HG03159 (cell line): ENCODE data around the gene STAC.

Experiments
- ATAC-seq: cut with Tn5 transposase; IDR thresholded peaks from one replicate; pipeline ENCODE4 v1.9.1; 2021; ENCODE audit warnings: mild to moderate bottlenecking, moderate library complexity; ENCODE audit not compliant: unreplicated experiment

STAC gene, protein sequence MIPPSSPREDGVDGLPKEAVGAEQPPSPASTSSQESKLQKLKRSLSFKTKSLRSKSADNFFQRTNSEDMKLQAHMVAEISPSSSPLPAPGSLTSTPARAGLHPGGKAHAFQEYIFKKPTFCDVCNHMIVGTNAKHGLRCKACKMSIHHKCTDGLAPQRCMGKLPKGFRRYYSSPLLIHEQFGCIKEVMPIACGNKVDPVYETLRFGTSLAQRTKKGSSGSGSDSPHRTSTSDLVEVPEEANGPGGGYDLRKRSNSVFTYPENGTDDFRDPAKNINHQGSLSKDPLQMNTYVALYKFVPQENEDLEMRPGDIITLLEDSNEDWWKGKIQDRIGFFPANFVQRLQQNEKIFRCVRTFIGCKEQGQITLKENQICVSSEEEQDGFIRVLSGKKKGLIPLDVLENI

DNA sequence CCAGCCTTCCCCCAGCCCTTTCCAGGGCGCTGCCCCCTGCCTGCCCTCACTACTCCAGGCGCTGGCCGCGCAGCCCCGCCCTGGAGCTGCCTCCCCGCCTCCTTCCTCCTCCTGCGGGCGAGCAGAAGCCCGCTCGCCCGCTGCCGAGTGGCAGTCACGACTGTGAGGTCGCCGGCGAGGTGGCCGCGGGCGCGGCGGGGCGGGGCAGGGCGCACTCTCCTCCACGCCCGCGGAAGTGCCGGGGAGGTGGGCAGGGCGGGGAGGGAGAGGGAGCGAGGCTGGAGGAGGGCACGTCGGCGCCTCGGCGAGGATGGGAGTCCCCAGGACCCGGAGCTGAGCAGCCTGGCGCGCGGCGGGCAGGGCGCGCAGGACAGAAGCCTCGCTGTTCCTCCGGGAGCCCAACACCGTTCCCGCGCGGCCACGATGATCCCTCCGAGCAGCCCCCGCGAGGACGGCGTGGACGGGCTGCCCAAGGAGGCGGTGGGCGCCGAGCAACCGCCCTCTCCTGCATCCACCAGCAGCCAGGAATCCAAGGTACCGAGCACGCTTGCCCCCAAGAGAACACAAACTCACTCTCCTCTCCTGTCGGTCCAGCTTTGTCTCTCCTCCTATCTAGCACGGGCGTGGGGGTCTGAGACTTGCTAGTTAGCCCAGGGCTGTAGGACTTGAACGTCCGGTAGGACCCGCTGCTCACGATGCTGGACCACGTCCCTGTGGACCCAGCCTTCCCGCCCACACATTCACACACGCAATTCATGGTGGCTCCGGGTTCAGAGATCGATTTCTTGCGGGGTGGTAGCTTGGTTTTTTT is at the start of gene STAC:
Gene STAC (plus strand): TSS at position 284 of the 811 bp plus-strand sequence. CDS start 140 bp downstream, at position 424.
- no peak for ATAC-seq

DNA sequence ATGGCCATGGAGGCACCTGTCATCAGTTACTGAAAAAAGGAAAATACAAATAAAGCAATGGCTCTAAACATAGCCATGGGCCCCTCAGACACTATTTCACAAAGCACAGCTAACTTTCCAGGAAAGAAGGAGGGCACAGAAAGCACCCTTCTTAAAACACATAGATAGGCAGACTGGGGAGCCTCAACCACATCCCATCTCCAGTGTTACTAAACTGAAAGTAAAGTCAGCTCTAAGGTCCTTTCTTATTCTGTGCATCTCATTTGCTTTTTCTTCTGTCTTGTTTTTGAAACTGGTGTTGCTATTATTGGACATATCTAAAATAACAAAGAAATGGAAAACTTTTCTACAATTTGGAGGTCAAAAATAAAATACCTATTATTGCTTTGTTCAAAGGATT is 48.2 kb upstream of the STAC start:
- no peak for ATAC-seq

DNA sequence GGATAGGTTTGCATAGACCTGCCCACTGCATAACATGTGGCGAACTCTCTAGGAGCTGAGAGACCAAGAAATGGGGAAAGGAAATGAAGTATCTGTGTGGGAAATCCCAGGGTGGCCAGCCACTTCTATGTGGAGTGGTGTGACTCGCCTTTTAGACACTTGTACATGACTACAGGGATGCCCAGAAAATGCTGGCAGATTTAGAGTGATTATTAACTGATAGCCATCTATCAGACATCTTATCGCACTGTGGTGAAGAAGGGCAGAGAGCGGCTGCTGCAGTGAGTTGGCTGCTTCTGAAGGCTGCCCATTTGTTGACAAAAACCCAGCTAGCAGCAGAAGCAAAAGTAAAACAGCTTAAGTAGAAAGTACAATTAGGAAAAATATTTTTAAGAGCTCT is 18.1 kb upstream of the STAC start:
- no peak for ATAC-seq

DNA sequence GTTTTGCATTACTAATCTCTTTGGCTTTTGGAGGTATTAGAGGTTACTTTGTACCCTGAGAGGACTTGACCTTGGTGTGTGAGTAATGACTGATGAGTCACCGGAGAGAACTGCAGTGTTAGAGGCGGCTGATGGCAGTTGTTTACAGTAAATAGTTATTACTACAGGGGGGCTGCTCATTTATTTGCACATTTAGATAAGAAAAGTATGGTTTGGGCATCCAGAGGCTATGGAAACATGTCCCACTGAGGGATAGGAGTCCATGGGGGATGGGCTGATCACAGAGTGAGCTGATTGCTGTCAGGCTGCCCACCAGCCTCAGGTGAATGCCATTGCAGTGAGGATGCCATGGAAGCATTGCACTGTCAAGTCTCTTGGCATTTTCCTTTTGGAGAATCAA is 17.3 kb upstream of the STAC start:
- no peak for ATAC-seq

DNA sequence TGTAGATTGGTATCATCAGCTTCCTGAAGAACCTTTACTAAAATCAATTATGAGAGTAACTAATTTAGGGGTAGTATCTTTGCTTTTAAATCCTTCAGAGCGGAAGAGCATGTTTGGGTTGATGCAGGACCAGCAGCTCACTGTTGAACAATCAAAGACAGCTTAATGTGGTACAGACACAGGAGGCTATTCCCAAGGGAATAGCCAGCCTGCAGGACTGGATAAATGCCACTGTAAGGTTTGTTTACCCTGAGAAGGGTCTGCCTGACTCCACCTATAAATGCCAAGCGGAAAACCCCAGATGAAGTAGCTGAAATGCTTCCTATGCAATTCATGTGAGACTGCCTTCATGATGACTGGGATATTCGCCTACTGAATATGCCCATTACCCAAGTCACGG is 16.0 kb upstream of the STAC start:
- no peak for ATAC-seq

DNA sequence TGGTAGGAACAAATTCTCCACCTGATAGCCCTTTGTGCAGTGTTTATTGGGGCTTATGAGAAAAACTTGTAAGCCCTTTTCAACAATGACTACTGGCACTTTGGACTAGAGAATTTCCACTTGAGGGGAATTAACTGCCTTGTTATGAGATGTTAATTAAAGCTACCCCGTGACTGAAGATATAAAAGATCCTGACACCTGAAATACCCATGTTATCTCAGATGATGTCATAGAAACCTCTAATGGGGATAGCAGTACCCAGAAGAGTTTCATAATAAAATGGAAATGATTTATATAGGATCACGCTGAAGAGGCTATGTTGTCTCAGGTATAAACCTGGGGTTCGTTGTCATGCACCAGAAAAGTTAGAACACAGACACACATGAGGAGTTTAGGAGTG is 14.5 kb upstream of the STAC start:
- no peak for ATAC-seq

DNA sequence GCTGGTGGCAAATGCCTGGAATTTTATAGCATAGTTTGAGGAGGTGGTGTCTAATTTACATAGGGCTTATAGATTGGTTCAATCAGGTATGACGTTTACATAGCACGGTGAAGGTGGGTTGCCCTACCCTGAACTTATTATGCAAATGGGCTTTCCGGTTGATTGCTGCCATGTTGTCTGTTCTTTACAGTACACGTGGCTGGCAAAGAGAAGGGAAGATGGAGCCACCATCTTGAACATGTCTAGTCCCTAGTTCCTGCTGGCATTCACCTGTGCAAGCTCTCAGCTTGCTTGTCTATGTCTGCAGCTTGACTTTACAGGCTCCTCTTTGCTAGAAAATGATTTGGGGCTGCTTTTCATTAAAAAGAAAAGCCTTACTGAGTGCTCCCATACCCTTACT is 14.0 kb upstream of the STAC start:
- ATAC-seq, result no peak

DNA sequence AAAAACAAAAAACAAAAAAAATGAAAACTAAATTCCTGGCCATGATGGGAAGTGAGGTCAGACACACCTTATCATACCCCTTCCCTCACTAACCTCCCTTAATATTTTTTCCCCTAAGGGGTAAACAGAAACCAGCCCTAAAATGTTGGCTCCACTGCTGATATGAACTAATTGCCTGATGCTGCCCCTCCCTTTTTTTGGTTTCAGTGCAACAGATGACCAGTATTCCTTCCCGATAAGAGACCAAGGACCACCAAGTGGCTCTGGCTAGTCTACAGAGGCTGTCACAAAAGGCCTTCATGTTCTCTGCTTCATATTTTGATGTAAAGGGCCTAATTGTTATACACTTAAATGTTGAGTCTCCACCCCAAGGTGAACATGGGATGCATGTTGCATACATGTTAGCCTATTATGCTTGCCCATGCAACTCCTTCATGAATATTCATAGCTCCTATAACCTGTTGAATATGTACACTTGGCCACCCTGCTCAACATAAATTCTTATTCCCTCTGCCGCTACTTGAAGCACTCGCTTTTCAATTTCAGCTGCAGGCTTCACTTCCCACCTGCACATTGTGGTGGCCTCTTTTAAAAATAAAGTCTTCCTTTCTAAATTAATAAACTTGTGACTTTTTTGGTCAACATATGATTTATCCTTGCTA is 12.3 kb upstream of the STAC start:
- no peak for ATAC-seq

DNA sequence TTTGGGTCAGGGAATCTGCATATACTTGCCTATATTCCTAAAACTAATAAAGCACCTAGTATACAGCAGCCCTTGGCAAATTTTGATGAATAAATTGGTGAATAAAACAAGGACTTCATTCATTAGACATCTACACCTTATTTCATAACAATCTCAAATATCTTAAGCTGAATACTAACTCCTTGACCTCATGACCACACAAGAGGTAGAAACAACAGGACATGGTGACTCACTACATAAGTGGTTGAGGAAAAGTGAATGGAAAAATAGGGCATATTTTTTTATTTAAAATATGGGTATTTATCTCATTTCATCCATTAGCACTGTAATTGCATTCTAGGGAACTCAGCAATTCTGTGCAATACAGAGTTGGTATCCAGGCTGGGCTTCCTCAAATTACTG is 7.8 kb upstream of the STAC start:
- ATAC-seq, result no peak

DNA sequence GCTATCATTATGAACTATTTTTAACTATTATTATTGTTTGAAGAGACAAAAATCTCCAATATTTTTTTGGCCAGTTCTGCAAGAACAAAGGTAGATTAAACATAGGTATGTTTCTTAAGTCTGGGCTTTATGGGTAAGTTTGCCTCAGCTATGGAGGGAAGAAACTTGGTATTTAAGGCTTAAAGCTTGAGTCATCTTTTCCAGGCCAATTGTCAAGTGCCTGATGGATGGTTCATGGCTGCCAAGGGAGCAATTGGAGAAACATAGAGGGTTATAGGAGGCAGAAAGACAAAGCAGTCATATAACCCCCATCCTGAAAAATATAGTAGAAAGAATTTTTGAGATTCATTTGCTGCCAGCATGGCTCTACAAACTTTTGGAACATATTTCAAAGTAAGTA is 7.2 kb upstream of the STAC start:
- ATAC-seq, result no peak

DNA sequence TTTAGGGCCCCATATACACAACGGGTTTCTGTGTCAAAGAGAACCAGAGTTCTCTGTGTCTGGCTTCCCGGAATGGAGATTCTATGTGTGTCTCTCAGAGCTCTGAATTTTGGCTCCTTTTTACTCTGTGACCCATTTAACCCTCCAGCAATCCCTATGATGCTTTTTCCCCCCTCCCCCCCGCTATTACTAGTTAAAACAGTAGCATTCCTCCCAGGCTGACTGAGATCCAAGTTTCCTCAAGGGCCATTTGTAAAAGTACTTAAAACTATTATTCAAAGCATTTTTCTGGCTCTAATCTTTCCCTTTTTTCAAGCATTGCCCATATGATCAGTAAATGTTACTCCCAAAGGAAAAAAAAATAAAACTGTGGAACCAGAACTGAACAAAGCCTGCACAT is 6.6 kb upstream of the STAC start:
- no peak for ATAC-seq

DNA sequence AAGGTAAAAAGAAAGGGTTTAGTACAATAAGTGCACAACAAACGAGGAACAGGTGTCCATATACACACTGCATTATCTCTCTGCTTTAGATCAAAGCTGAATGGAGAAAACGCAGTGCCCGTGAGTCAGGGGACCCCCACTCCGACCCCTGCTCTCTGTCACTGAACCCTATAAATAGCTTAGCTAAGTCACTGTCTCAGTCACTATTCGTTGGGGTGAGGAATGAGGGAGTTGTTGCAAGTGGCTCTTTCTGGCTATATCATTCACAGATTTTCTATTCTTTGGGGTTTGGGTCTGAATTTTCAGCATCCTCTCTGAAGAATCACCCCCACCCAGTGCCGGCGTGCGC is 458 bp upstream of the STAC start:
- ATAC-seq, result no peak

DNA sequence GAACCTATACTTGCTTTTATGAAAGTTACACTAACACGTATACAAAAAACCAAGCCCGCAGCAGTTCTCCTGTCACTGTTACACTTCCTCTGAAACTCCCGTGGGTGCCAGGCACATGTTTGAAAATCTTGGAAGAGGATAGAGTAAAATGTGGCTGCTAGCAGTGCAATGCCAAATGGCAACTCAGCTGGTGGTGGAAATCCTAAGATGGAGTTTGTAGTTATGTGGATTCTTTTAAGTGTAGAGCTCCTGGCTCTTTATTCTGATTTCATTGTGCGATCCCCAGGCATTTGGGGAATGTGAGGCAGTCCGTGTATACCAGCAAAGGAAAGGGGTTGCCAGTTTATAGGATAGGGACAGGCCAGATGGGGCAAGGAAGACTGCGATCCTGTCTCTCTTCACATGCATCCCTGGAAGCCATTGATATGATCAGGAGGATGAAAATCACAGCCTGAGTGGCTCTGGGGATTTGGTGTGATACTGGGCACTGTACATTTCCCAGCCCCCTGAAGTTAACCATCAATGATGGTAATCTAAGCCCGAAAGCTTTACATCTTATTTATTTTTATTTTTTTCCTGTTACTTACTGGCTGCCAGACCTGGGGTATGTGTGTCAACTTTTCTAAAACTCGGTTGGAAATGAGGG is 1.1 kb downstream of the STAC start:
- ATAC-seq, result no peak

DNA sequence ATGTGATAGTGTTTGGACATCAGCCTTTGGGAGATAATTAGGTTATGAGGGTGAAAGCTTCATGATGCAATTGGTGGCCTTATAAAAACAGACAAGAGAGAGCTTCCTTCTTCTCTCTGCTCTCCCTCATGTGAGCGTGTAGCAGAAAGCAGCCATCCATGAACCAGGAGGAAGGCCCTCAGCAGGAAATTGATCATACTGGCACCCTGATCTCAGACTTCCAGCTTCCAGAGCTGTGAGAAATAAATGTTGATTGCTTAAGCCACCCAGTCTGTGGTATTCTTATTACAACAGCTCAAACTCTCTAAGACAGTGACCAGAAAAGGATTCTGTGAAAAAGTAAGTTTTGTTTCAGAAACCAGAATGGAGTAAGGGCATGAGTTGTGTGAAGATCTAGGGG is 13.3 kb downstream of the STAC start:
- ATAC-seq, result no peak

DNA sequence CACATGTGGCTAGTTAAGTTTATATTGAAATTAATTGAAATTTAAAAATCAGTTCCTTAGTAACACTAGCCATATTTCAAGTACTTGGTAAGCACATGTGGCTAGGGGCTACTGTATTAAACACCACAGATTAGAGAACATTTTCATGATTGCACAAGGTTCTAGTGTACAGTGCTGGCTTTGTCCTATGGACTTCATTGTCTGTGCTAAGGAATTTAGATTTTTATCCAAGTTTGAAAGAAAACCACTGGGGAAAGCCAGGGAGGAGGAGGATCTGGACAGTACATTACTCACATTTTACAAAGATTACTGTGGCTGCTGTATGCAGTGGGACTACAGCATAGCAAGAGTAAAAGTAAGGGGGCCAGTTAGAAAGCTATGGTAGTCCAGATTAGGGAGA is 13.9 kb downstream of the STAC start:
- ATAC-seq, result no peak

DNA sequence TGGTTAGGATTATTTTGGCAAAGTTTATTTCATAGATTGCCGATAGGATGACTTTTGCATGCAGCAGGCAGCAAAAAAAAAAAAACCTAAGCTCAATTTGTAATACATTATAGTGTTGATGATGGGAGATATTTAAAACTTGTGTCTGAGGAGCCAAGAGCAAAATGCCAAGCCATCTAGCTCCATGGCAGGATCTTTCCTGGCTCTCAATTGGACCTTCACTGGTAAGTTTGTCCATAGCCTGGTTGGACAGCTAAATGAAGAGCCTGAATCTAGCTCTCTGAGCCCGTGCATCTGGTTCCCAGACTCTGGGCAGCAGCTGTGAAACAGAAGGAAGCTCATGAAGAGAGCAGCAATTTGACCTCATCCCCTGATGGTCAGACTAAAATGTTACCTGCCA is 17.5 kb downstream of the STAC start:
- no peak for ATAC-seq

DNA sequence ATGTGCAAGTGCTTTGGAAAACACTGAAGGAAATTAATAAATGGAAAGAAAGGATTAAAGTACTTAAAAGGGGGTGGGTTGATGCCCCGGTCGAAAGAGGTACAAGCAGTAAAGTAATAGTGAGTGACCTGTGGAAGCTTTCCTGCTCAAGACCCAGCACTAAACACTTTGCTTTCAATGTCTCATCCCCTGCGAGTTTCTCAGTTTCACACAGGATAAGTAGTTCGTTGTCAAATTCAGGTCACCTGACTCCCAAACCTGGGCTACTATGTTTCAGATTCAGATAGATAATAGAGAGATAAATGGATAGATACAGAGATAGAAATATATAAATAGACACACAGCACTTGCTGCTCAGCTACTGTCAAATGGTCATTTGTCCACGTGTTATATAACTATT is 19.6 kb downstream of the STAC start:
- ATAC-seq, result no peak

DNA sequence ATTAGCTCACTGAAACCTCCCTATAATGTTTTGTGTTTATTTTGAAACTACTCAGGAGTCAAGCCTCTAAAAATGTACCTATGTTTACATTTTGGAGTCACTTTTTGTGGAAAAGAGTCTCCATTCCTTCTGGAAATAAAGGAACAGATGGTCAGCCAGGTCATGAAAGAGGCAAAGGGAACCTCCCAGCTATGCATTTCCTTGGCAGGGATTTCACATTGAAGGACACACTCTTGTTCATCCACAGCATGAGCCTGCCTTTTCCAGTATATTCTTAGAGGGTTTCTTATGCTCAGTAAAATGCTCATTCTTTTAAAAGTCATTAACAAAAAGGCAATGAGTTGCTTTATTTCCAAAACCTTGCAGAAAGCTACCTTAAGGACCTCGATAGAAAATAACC is 20.8 kb downstream of the STAC start:
- ATAC-seq, result no peak

DNA sequence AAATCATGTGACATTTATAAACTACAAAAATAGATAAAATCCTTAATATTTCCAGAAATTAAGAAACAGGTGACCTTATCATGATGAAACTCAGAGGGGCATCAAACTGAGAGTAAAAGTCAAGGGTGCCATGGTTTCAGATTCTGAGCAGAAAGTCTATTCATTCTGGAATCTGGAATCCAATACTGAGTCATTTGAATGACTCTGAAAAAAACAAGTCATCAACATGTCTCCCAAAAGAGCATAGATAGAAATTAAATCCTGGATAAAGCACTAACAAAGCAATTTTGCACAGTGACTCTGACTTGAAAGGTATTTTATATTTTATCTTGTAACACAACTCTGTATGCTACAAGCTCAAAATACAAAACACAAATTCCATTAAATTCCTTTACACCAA is 23.4 kb downstream of the STAC start:
- ATAC-seq, result no peak

DNA sequence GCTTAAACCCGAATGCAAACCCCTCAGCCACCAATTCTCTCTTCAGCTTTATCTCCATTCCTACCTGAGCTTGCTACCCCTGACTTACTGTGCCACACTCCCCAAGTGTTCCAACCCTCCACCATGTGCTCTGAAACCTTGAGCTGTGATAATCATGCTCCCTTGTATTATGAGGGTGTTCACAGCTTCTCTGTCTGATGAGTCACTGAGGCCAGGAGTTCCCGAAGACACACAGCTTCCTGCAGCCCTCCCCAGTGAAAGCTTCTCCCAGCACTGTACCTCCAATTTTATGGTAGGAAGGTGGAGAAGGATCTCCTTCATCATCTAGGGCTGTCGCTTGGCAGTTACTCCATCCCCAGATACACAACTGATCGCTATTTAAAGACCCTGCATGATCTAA is 24.9 kb downstream of the STAC start:
- no peak for ATAC-seq

DNA sequence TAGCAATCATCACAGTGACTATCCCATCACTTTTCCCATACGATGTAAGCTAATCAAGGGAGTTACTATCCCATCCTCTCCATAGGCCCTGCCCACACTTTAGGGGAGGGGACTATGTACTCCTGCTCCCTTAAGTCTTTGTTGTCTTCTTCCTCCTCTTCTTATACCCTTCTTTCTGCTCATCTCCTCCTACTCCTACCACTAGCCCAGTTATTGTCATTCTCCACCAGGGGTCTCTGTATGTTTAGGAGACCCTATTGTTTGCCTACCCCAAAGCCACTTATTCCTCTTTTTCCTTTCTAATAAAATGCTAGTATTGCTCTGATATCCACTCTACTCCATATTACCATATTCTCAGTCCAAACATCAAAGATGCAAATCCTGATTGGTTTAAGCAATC is 27.8 kb downstream of the STAC start:
- ATAC-seq, result no peak
